ENCODE measurements around the gene CTSW. TPM values are rescaled to one million over a fixed set of nuclear protein-coding genes. Genes with fewer than 3 reads are reported as not detected.
A peak's percentile ranks its signal among the peaks of the same experiment; 100 is the strongest.
"Not testable (repeated sequence)": the region's sequence is repeated elsewhere in the genome, so short reads cannot be mapped to it uniquely, and the experiment has no call there.

Gene CTSW, protein sequence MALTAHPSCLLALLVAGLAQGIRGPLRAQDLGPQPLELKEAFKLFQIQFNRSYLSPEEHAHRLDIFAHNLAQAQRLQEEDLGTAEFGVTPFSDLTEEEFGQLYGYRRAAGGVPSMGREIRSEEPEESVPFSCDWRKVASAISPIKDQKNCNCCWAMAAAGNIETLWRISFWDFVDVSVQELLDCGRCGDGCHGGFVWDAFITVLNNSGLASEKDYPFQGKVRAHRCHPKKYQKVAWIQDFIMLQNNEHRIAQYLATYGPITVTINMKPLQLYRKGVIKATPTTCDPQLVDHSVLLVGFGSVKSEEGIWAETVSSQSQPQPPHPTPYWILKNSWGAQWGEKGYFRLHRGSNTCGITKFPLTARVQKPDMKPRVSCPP
- total RNA-seq (2022) (not detected in 2 replicates), Bru-seq, nascent RNA (not detected), BruChase-seq, experiment 1, labeled RNA remaining after a 2-hour chase (percentile 17 among the genes with signal in this experiment), BruChase-seq, experiment 2, labeled RNA remaining after a 6-hour chase (not detected)
- long read RNA-seq = 0 reads

GRCh38 chr11:65879617-65880016 lies at the start of gene CTSW:
Gene CTSW (plus strand): TSS chr11:65879837. CDS start chr11:65879855, 18 bp downstream.
- peaks cover 31% of the 10 kb centered on the region for H3K36me3 Mint-ChIP-seq (ENCODE audit: insufficient read depth, unreplicated experiment)
- no peak for DNase-seq
- H3K27me3 ChIP-seq (replicated peaks; ENCODE audit: control insufficient read depth, insufficient read depth, low read length) = no peaks in the 10 kb centered on the region
- no peak within 1 kb of the TSS for H3K27ac Mint-ChIP-seq (ENCODE audit: unreplicated experiment)
- H3K4me1 ChIP-seq = no peaks in the 10 kb centered on the region
- H3K36me3 ChIP-seq (ENCODE audit: control insufficient read depth, insufficient read depth, low read length) = peaks cover 1% of the 10 kb centered on the region
- BruUV-seq (replicated peaks) = no TSS peak
- peaks cover 4% of the 10 kb centered on the region for H3K4me1 Mint-ChIP-seq (ENCODE audit: low read depth, unreplicated experiment)
- H3K4me3 ChIP-seq (ENCODE audit: low read depth, low read length) = no peak within 1 kb of the TSS
- CTCF ChIA-PET = interaction anchor here (1.3 to 1.9 kb wide), 2 partner anchors 9 to 20 kb away, joined by 5 to 7 read pairs; partner anchors contain the start of genes FIBP and MUS81
- POLR2A ChIA-PET = interaction anchor here (0.6 to 0.7 kb wide), 2 partner anchors 11 to 20 kb away, joined by 3 read pairs; no protein-coding TSS in a partner anchor
- TF ChIP-seq, protein P1, sequence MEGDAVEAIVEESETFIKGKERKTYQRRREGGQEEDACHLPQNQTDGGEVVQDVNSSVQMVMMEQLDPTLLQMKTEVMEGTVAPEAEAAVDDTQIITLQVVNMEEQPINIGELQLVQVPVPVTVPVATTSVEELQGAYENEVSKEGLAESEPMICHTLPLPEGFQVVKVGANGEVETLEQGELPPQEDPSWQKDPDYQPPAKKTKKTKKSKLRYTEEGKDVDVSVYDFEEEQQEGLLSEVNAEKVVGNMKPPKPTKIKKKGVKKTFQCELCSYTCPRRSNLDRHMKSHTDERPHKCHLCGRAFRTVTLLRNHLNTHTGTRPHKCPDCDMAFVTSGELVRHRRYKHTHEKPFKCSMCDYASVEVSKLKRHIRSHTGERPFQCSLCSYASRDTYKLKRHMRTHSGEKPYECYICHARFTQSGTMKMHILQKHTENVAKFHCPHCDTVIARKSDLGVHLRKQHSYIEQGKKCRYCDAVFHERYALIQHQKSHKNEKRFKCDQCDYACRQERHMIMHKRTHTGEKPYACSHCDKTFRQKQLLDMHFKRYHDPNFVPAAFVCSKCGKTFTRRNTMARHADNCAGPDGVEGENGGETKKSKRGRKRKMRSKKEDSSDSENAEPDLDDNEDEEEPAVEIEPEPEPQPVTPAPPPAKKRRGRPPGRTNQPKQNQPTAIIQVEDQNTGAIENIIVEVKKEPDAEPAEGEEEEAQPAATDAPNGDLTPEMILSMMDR (IDR thresholded peaks at IDR 0.05; ENCODE audit: insufficient read depth in 1 of 2, low read depth in 1 of 2, low read length in 1 of 2, severe bottlenecking in 1 of 2, unreplicated experiment in 1 of 2) = no peak
- intact Hi-C loops (cut with micrococcal nuclease; ENCODE audit: unreplicated experiment) = no loop called here
- H3K9me3 Mint-ChIP-seq (ENCODE audit: unreplicated experiment) = no peaks in the 10 kb centered on the region
- no peak within 1 kb of the TSS for H3K4me3 Mint-ChIP-seq (ENCODE audit: unreplicated experiment)
- H3K27me3 Mint-ChIP-seq (ENCODE audit: insufficient read depth, unreplicated experiment) = no peaks in the 10 kb centered on the region
- H3K9me3 ChIP-seq = no peaks in the 10 kb centered on the region

- H3K4me1 Mint-ChIP-seq (ENCODE audit: low read depth, unreplicated experiment); intact Hi-C loops (cut with micrococcal nuclease; ENCODE audit: unreplicated experiment); DNase-seq; H3K27me3 ChIP-seq (replicated peaks; ENCODE audit: control insufficient read depth, insufficient read depth, low read length); H3K4me1 ChIP-seq; H3K27me3 Mint-ChIP-seq (ENCODE audit: insufficient read depth, unreplicated experiment); H3K4me3 ChIP-seq (ENCODE audit: low read depth, low read length); POLR2A ChIA-PET; BruUV-seq (replicated peaks); H3K9me3 Mint-ChIP-seq (ENCODE audit: unreplicated experiment); H3K36me3 Mint-ChIP-seq (ENCODE audit: insufficient read depth, unreplicated experiment); H3K36me3 ChIP-seq (ENCODE audit: control insufficient read depth, insufficient read depth, low read length); H3K4me3 Mint-ChIP-seq (ENCODE audit: unreplicated experiment); H3K9me3 ChIP-seq; H3K27ac Mint-ChIP-seq (ENCODE audit: unreplicated experiment): not testable (repeated sequence)
- CTCF ChIA-PET = interaction anchor here (1.1 kb wide), 2 partner anchors 12 to 28 kb away, joined by 3 to 4 read pairs; no protein-coding TSS in a partner anchor
Observed at GRCh38 chr11:65832231-65832630, 47.4 kb upstream of the CTSW start.

DNA sequence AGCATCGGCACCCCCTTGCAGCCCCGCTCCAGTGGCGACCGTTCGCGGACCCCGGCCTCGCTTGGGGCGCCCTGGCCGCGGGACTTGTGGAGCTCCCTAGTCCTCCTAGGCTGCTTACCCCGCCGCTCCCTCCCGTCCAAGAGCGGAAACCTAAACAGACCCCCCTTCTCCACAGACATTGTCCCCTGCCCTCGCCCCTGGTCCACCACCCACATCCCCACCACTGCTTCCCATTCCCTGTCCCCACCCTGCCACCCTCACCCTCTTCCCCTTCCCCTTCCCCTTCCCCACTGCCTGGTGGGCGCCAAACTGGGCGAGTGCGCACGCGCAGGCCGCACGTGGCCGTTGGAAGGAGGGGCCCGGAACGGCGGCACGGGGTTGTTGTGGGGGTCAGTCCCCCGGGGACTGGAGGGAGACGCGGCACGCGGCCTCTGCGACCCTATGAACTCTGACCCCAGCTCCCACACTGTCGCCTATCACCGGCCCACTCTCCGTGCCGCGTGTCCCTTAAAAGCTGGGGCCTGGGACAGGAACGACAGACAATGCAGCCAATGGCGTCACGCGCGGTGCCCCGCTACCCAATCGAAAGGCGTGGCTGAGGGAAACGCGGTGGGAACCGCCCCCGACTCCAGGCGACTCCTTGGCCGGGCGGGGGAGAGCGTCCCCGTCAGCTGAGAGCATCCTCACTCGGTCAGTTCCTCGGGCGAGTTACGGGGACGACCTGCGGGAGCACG lies 46.2 kb upstream of the CTSW start, which contains the start of gene SNX32:
Gene SNX32, plus strand, starts transcription at position 667 of the 734 bp plus-strand sequence. CDS start 103 bp downstream, outside the sequence.
- Histone ChIP-seq H3K9me3 (0 out of 2 replicates have a peak, but pooled peaks cover 1% of the 10 kb centered on the region), H3K4me1 (no peaks in the 10 kb centered on the region), H3K36me3 (ENCODE audit: control insufficient read depth, insufficient read depth, low read length) (no peaks in the 10 kb centered on the region), H3K27me3 (replicated peaks; ENCODE audit: control insufficient read depth, insufficient read depth, low read length) (no peaks in the 10 kb centered on the region), H3K4me3 (ENCODE audit: low read depth, low read length) (no peak within 1 kb of the TSS)
- TF ChIP-seq, protein P1 (IDR thresholded peaks at IDR 0.05; ENCODE audit: insufficient read depth in 1 of 2, low read depth in 1 of 2, low read length in 1 of 2, severe bottlenecking in 1 of 2, unreplicated experiment in 1 of 2) = no peak
- H3K4me3 Mint-ChIP-seq (ENCODE audit: unreplicated experiment) = no peak within 1 kb of the TSS
- no TSS peak for BruUV-seq (replicated peaks)
- H3K4me1 Mint-ChIP-seq (ENCODE audit: low read depth, unreplicated experiment) = no peaks in the 10 kb centered on the region
- no peaks in the 10 kb centered on the region for H3K36me3 Mint-ChIP-seq (ENCODE audit: insufficient read depth, unreplicated experiment)
- CTCF ChIA-PET = interaction anchor here (0.6 kb wide), 1 partner anchor 55 kb away, joined by 4 read pairs; the partner anchor contains the start of gene FIBP
- no peak for DNase-seq
- H3K27ac Mint-ChIP-seq (ENCODE audit: unreplicated experiment) = peak within 1 kb of the TSS; percentile 4
- POLR2A ChIA-PET = no interaction called here
- H3K27me3 Mint-ChIP-seq (ENCODE audit: insufficient read depth, unreplicated experiment) = peaks cover 3% of the 10 kb centered on the region
- intact Hi-C loops (cut with micrococcal nuclease; ENCODE audit: unreplicated experiment) = no loop called here
- no peaks in the 10 kb centered on the region for H3K9me3 Mint-ChIP-seq (ENCODE audit: unreplicated experiment)

All from Caco-2 (cell line).